SKM-1 treated with dmso at 0.1 percent for 144 hours (cell line): ENCODE data around the gene ZNF282.

ENCODE experiments used
- DNase-seq: peaks from one replicate; lab custom pipeline; 2025; ENCODE audit not compliant: unreplicated experiment; lab: John Stamatoyannopoulos, UW

Gene ZNF282

DNA sequence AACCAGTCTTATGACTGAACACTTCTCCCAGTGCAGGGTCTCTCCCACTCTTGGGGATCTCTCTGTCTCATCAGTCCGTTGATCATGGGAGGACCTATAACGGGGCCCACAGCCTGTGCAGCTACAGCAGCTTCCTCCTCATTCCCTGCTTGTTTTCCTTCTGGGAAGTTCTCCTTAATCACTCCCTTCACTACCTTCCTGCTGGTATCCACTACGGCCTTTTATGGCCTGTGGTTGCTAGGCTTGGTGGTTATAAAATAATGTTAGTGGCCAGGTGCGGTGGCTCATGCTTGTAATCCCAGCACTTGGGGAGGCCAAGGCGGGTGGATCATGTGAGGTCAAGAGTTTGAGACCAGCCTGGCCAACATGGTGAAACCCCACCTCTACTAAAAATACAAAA, 3.5 kb upstream of the ZNF282 start:
- no peak for DNase-seq

DNA sequence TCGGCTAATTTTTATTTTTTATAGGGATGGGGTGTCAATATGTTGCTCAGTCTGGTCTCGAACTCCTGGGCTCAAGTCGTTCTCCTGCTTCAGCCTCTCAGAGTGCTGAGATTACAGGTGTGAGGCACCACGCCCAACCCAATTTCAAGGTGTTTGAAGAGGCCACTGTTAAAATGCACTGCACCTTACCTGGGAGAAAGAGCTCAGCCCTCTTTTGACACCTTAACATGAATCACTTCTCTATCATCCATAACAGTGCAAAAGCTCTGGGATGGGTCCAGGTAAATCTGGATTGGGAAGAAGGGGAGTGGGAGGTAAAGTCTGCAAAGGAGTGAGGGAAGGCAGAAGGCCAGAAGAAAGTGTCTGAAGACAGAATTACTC, 557 bp upstream of the ZNF282 start:
- DNase-seq = no peak

DNA sequence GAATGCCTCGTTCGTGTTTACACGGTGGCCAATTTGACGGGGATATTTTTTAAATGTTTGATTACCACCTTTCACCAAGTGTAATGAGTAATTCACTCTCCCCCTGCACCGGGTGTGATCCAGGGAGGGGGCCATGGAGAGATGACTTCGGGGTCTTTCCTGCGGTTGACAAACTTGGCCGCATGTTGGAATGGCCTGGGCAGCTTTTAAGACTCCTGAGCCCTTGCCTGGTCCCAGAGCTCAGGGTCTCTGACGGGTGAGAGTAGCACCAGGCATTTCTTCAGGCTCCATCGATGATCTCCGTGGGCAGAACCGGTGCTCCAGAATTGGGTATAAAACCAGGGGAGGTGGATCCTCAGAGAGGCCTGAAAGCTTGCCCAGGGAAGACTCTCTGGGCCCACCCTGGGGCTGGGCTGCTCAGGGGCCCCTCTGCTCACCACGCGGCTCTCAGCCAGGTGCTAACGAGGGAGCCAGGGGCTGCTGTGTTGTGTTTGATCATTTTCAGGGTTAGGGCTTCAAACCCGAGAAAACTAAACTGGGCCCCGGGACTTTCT, 882 bp downstream of the ZNF282 start:
- DNase-seq = no peak

DNA sequence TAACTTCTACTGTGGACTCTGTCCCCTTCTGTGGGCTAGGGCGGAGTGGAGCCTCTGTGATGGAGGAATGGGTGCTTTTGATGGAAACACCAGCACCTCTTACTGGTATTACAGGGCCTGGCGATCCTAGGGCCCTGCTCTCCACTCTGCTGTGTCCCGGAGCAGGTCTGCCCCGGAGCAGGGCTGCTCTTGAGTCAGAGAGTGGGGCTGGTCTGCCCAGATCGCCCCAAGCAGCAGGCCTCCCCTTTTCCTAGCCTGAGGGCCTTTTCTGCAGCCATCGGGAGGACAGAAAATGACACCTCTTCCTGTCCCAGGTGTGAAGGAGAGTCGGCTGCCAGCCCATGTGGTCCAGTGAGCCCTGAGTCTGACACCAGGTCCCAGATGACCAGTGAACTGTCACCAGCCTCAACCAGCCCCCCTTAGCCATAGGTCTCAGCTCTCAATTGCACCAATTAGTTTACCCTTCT, 1.4 kb downstream of the ZNF282 start:
- no peak for DNase-seq

DNA sequence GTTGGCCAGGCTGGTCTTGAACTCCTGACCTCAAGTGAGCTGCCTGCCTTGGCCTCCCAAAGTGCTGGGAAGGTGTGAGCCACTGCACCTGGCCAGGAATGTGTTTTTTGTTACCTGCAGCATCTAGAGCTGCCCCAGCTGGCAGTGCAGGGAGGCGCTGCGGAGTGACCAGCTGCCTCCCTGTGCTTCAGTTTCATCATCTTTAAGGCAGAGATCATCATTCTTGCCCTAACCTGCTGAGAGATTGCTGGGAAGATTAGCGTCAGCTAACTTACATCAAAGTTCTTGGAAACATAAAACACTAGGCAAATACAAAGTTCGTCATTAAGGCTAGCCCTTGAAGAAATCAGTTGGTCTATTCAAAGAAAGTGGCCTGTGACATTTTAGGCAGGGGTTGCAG, 2.3 kb downstream of the ZNF282 start:
- DNase-seq = no peak

DNA sequence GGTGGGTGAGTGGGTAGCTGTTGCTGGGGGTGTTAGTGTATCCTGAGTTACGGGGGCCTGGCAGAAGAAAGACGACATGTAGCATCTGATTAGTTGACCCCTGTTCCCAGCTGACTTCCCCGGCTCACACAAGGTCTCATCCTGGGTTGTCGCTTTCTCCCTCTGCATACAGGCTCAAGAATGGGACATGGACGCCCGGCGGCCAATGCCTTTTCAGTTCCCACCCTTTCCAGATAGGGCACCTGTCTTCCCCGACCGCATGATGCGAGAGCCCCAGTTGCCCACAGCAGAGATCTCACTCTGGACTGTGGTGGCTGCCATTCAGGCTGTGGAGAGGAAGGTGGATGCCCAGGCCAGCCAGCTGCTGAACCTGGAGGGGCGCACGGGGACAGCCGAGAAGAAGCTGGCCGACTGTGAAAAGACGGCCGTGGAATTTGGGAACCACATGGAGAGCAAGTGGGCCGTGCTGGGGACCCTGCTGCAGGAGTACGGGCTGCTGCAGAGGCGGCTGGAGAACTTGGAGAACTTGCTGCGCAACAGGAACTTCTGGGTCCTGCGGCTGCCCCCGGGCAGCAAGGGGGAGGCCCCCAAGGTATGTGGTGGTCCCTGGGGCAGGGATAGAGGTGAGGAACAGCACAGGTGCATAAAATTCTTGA, 2.9 kb downstream of the ZNF282 start:
- DNase-seq = no peak

DNA sequence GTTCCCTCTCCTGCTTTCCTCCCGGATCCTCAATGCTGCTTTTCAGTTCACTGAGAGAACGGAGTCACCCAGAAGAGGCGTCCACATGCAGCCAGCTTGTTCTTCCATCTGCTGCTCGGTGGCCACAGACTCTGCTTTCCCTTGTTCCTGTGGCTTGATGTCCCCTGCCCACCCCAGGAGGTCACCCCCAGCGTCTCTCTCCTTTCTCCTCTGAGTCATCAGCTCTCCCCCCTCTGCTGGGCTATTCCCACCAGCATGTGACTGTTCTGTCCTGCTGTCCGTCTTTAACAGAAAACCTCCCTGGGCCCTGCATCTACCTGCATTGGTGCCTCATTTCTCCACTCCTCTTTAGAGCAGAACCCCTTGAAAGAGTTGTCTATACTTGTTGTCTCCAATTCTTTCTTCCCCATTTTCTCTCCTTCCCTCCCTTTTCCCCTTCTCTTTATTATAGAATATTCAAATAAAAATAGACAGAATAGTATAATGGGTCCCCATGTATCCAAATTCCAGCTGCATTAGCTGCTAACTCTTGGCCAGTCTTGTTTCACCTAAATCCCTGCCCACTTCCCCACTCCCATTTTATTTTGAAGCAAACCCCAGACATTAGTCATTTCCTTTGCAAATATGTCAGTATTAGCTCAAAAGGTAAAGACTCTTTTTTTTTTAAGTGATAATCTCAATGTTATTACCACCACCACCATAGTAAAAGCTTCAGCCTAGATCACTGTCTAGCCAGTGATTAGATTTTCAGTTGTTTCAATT, 4.1 kb downstream of the ZNF282 start:
- DNase-seq = no peak

DNA sequence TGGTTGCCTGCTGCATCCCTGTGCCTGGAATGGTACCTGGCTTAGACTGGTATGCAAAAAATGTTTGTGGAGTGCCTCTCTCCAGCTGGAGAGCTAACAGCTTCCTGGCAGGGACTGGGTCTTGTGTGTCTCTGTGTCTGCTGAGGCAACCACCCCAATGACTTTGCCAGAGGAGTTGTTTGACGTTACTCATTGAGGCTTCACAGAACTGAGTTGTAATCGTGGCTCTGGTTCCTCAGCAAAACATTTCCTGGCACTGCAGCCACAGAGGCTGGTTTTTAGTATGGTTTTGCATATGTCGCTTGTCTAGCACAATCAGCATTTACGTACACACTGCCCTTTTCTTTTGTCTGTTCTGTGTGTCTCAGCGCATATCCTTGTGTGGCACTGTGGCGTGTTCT, 7.5 kb downstream of the ZNF282 start:
- DNase-seq = no peak

DNA sequence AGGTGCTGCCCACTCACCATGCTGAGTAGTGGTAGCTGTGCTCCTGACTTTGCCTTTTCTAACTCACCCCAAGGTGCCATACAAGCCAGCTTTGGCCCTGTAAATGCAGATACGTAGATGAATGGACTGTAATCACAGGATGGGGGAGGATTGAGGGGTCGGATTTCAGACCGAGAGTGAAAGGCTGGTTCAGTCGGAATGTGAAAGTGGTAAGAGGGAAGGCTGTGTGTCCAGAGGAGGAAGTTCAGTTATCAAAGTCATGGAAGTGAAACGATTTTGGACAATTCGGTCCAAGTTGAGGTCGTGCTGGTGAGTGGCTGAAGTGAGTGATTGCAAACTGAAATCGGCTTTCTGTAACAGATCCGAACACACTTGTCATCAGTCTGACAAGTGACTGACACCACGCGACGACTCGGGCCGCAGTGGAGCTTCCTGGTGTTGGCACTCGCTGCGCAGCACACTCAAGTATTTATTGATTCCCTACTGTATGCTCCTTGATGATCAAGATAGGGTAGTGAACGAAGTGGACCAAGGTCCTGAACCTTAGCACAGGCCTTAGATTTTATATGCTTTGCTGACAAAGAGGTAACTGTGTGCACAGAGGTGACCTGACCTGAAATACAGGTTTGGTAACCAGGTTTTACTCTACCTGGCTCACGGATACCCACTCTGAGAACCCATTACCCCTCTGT, 10.5 kb downstream of the ZNF282 start:
- DNase-seq = no peak

DNA sequence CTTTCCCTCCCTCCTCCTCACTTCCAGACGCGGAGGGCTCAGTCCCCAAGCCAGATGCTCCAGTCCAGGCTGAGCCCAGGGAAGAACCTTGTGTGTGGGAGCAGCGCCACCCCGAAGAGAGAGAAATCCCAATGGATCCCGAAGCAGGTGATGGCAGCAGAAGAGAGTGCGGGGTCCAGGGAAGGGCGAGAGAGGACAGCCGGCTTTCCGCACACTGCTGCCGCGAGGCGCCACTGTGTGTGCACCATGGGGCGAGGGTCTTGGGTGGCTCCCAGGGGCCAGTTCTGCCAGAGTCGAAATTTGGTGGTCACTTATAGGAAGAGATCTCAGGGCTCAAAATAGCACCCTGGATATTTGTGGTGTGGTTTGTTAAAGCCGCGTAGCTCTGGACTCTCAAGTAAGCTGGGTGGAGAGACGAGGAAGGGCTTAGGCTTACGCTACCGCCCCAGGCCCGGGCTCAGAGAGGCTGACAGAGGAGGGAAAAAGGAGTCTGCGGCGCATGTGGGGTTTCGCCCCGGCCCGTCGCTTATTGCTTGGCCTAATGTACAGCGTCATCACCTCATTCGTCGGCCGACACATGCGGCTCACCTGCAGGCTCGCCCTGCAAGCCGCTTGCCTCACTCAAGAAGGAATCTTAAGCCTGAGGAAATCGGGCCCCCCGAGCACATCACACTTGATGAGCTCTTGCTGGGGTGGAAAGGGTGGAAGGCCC, 12.1 kb downstream of the ZNF282 start:
- DNase-seq = no peak

DNA sequence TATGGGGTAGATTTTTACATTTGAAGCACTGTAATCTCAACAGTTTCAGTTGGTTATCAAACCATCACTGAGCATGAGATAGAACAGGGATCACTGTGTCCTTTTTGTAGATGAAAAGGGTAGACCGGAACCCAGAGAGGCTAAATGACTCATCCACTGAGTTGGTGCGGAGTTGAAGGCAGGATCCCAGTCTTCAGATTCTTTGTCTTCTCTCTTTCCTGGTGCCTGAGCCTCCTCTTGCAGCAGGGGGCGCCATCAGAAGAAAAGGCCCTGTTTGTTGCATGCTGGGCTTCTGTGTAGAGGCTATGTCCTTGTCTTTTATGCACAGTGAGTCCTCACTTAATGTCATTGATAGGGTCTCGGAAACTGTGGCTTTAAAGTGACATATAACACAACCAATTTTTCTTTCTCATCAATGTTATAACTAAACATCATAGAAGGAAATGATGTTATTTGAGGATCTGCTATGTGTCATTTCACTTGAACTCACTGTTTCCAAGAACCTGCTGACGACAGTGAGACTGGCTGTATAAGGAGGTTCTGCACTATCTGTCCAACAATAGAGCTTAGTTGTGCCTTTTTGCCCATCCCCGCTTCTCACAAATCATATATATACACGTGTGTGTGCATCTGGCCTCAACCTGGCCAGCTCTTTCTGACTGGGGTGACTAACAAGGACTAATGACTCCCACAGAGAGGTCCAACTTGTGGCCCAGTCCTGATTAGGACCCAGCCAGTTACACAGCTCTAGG, 14.3 kb downstream of the ZNF282 start:
- DNase-seq = peak; percentile 9

DNA sequence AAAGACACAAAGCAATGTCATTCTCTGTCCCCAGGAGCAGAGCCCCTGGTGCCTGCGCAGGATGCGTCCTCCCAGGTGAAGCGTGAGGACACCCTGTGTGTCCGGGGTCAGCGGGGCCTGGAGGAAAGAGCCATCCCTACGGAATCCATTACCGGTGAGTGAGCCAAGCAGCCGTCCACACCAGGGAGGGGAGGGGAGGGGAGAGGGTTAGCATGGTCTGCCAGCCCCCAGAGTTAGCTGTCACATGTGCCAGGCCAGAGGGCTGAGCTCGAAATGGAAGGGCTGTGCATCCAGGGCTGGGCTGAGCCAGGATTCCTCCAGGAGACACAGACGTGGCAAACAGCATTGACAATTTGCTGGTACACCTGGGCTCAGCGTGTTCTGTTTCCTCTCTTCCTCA, 15.2 kb downstream of the ZNF282 start:
- DNase-seq = no peak

DNA sequence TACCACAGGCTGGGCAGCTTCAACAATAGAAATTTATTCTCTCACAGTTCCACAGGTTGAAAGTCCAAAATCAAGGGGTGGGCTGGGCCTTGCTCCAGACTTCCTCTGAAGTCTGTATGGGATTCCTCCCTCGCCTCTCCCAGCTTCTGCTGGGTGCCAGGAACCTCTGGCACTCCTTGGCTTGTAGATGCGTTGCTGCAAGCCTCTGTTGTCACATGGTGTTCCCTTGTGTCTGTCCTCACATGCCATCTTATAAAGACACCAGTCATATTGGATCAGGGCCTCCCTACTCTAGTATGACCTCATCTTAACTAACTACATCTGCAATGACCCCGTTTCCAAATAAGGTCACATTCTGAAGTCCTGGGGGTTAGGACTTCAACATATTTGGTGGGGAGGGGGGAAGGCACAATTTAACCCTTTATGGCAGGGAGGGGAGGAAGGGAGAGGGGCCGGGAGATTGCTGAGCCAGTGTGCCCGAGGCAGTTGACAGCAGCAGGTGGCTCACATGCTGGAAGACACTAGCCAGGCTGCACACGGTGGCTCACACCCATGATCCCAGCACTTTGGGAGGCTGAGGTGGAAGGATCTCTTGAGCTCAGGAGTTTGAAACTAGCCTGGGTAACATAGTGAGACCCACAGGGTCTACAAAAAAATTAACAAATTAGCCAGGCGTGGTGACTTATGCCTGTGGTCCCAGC, 18.8 kb downstream of the ZNF282 start:
- no peak for DNase-seq

DNA sequence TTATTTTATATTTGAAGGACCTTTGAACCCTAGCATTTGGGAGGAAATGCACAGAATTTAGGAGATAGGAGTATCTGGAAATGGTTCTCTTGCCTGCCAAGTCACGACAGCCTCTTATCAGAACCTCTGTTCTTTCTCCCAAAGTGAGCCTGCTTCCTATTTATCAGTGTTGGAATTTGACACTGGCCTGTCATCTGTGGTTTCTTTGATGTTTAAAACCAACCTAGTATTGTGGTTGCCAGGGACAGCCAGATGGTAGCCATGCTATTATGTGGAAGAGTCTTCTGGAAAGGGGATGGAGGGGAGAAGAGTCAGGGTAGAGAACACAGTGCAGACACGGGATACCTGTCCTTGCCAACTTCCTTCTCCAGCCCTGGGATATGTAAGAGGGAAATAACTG, 21.1 kb downstream of the ZNF282 start:
- DNase-seq = no peak

DNA sequence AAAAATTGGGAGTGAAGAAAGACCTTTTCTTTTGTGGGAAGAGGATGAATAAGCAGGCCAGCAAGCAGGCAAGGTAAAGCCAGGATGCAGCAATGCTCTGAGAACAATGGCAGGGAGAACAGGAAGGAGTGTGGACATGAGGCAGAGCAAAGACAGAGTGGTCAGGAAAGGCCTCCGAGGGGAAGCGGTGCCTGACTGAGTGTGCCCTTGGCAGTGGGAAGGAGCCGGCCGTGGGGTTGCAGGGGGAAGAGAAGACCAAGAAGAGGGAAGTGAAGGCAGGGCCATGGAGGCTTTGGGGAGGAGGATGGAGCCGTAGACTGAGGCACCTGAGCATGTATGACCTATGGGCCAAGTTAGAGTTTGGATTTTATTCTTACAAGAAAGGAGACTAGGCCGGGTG, 22.2 kb downstream of the ZNF282 start:
- no peak for DNase-seq

DNA sequence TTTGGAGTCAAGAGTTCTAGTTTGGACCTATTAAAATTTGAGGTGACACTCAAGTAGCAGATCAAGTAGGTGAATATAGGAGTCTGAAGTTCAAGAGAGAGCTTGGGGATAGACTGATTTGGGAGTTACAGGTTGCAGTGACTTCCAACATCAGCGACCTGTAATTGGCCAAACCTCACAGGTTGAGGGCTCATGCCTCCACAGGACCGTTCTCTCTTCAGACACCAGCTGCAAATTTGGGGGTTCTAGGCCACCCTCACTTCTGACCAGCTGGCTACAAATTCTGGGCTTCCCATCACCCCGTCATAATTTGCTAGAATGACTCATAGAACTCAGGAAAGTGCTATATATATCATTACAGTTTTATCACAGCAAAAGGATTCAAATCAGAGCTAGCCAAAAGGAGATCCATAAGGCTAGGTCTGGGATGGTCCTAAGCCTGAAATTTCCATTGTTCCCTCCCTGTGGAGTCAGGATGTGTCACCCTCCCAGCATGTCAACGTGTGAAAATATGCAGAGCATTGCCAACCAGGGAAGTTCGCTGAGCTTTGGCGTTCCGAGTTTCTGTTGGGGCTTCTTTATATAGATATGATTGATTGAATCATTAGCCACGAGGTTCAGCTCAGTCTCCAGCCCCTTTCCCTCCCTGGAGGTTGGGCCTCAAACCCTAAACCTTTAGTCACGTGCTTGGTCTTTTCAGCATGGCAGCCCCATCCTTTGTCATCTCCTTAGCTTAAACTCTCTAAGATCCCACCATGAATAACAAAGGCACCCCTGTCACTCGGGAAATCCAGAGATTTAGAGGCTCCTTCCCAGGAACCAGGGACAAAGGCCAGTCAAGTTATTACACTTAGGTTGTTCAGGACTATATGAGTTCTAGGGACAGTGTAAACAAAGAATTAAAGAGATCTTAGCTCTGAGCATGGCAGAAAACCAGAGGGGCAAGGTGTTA, 23.4 kb downstream of the ZNF282 start:
- DNase-seq = no peak

DNA sequence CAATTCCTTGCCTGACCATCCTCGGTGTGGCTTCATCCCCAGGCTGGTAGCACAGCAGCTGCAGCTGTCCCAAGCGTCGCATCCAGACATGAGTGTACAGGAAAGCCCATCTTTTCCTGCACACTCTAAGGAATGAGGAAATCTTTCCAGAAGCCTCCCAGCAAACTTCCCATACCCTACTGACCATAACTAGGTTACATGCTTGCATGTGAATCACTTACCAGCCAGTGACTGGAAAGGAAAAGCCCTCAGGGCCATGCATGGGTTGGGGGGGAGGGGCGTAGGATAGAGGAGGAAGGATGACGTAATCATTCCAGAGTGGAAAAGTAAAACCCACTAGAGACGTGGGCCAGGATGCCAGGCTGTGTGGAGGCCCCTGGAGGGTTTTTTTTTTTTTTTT, 25.2 kb downstream of the ZNF282 start:
- DNase-seq = no peak

DNA sequence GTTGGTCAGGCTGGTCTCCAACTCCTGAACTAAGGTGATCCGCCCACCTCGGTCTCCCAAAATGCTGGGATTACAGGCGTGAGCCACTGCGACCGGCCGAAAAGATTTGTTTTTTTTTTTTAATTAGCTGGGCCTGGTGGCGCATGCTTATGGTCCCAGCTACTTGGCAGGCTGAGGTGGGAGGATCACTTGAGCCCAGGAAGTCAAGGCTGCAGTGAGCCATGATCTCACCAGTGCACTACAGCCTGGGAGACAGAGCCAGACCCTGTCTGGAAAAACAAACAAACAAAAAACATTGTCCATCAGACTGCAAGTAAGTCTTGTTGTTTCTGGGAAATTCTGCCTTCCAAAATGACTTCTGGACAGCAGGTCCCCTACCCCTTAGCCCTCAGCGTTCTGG, 27.8 kb downstream of the ZNF282 start:
- no peak for DNase-seq

DNA sequence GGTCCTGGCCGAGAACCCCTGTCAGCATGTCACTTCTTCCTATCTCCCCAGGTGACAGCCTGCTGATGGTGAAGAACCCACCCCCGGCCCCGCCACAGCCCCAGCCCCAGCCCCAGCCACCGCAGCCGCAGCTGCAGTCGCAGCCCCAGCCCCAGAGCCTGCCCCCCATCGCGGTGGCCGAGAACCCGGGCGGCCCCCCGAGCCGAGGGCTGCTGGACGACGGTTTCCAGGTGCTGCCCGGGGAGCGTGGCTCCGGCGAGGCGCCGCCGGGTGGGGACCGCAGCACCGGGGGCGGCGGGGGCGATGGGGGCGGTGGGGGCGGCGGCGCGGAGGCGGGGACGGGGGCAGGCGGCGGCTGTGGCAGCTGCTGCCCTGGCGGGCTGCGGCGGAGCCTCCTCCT, 28.4 kb downstream of the ZNF282 start:
- DNase-seq = no peak
